ENCODE results near the gene GUCA1A. TPM values are rescaled to one million over a fixed set of nuclear protein-coding genes. Genes with fewer than 3 reads are reported as not detected.

Gene GUCA1A
- total RNA-seq, 3 donors from 2014 or later (not counting 1 experiment from before 2014, with no cell fraction given) = not detected

DNA sequence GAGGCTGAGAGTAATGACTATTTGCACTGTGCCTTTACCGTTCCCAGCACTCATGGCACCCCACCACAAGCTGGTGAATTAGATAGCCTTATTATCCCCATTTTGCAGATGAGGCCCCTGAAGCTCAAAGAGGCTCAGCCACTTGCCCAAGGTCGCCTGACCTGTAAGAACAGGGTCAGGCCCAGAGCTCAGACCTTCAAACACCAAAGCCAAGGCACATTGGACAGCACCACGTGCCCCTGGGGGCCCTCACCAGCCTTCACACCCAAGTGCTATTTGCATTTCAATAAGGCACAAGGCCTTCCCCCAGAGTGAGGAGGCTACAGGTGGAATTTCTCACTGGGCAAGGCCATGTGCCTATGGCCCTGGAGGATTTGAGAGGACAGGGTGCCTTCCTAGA, 16.5 kb upstream of the GUCA1A start:
- intact Hi-C loops (cut with micrococcal nuclease) = no loop called here
- Histone ChIP-seq H3K4me3 (ENCODE audit: low read length) (no peak overlapping the region), H3K4me1 (ENCODE audit: control insufficient read depth, insufficient read depth, low read length) (no peaks in the 10 kb centered on the region), H3K36me3 (ENCODE audit: control insufficient read depth, insufficient read depth, low read length) (no peaks in the 10 kb centered on the region), H3K27me3 (ENCODE audit: control insufficient read depth, insufficient read depth, low read length) (no peaks in the 10 kb centered on the region), H3K9me3 (ENCODE audit: control insufficient read depth, insufficient read depth, low read length) (no peaks in the 10 kb centered on the region), H3K27ac (ENCODE audit: low read length) (no peak overlapping the region)
- TF ChIP-seq, protein P1, sequence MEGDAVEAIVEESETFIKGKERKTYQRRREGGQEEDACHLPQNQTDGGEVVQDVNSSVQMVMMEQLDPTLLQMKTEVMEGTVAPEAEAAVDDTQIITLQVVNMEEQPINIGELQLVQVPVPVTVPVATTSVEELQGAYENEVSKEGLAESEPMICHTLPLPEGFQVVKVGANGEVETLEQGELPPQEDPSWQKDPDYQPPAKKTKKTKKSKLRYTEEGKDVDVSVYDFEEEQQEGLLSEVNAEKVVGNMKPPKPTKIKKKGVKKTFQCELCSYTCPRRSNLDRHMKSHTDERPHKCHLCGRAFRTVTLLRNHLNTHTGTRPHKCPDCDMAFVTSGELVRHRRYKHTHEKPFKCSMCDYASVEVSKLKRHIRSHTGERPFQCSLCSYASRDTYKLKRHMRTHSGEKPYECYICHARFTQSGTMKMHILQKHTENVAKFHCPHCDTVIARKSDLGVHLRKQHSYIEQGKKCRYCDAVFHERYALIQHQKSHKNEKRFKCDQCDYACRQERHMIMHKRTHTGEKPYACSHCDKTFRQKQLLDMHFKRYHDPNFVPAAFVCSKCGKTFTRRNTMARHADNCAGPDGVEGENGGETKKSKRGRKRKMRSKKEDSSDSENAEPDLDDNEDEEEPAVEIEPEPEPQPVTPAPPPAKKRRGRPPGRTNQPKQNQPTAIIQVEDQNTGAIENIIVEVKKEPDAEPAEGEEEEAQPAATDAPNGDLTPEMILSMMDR (IDR thresholded peaks at IDR 0.05) = no peak
- no peak overlapping the region for H3K27ac Mint-ChIP-seq
- H3K36me3 Mint-ChIP-seq = no peaks in the 10 kb centered on the region
- no peaks in the 10 kb centered on the region for H3K9me3 Mint-ChIP-seq
- WGBS (ENCODE audit: insufficient coverage) = 71% methylated on average over 3 of the region's 3 CpGs
- no peaks in the 10 kb centered on the region for H3K4me1 Mint-ChIP-seq
- no peak for DNase-seq
- H3K27me3 Mint-ChIP-seq (ENCODE audit: low read depth in 2 of 2) = peaks cover 7 to 15% of the 10 kb centered on the region in 2 donors
- ATAC-seq = no peak
- no peak overlapping the region for H3K4me3 Mint-ChIP-seq

DNA sequence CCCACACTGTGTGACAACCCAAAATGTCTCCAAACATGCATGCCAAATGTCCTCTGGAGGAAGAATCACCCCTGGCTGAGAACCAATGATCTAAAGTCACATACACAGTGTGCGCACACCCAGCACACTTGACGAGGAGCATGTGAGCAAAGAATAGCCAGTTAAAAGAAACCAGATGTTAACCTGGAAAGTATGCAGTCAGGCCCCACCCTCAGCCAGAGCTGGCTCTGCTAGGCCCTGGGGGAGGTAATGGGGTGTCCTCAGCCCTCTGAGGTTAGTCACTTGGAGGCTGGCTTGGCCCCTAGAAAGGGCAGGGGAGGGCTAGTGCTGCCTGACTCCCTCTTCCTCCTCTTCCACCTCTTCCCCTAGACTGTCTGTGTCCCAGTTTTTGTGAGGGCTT, 15.2 kb upstream of the GUCA1A start:
- H3K4me1 ChIP-seq (ENCODE audit: control insufficient read depth, insufficient read depth, low read length) = no peaks in the 10 kb centered on the region
- no peak overlapping the region for H3K27ac ChIP-seq (ENCODE audit: low read length)
- no peaks in the 10 kb centered on the region for H3K36me3 ChIP-seq (ENCODE audit: control insufficient read depth, insufficient read depth, low read length)
- H3K4me1 Mint-ChIP-seq = no peaks in the 10 kb centered on the region
- peaks cover 7 to 12% of the 10 kb centered on the region in 2 donors for H3K27me3 Mint-ChIP-seq (ENCODE audit: low read depth in 2 of 2)
- intact Hi-C loops (cut with micrococcal nuclease) = no loop called here
- no peaks in the 10 kb centered on the region for H3K27me3 ChIP-seq (ENCODE audit: control insufficient read depth, insufficient read depth, low read length)
- WGBS (ENCODE audit: insufficient coverage) = 87% methylated on average over 2 of the region's 2 CpGs
- TF ChIP-seq, protein P1 (IDR thresholded peaks at IDR 0.05) = no peak
- no peaks in the 10 kb centered on the region for H3K9me3 Mint-ChIP-seq
- no peak overlapping the region for H3K27ac Mint-ChIP-seq
- H3K9me3 ChIP-seq (ENCODE audit: control insufficient read depth, insufficient read depth, low read length) = no peaks in the 10 kb centered on the region
- ATAC-seq (no peak), DNase-seq (no peak)
- no peak overlapping the region for H3K4me3 ChIP-seq (ENCODE audit: low read length)
- no peaks in the 10 kb centered on the region for H3K36me3 Mint-ChIP-seq
- no peak overlapping the region for H3K4me3 Mint-ChIP-seq

DNA sequence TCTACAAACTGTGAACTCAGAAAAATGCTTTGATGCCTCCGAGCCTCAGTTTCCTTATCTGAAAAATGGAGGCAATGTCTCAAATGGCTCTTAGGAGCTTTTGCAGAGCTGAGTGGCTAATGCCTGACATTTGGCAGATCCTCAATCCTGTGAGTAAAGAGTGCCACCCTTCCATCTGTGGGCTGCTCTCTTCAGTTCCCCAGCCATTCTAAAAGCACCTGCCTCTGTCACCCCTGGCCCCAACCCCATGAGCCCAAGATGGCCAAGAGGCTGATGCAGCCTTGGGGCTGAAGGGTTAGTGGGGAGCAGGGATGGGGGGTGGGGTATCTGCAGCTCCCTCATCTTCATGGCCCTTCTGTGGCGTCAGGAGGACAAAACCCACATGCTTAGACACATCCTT, 14.5 kb upstream of the GUCA1A start:
- H3K27ac ChIP-seq (ENCODE audit: low read length) = no peak overlapping the region

More for the DNA sequence above, 14.5 kb upstream of the GUCA1A start:
- Mint-ChIP-seq H3K36me3 (no peaks in the 10 kb centered on the region), H3K27me3 (ENCODE audit: low read depth in 2 of 2) (peaks cover 7 to 12% of the 10 kb centered on the region in 2 donors), H3K4me1 (no peaks in the 10 kb centered on the region), H3K4me3 (no peak overlapping the region), H3K27ac (no peak overlapping the region), H3K9me3 (no peaks in the 10 kb centered on the region)
- ATAC-seq (no peak), DNase-seq (no peak)
- Histone ChIP-seq H3K4me1 (ENCODE audit: control insufficient read depth, insufficient read depth, low read length) (no peaks in the 10 kb centered on the region), H3K36me3 (ENCODE audit: control insufficient read depth, insufficient read depth, low read length) (no peaks in the 10 kb centered on the region), H3K9me3 (ENCODE audit: control insufficient read depth, insufficient read depth, low read length) (no peaks in the 10 kb centered on the region), H3K4me3 (ENCODE audit: low read length) (no peak overlapping the region), H3K27me3 (ENCODE audit: control insufficient read depth, insufficient read depth, low read length) (no peaks in the 10 kb centered on the region)
- TF ChIP-seq, protein P1 (IDR thresholded peaks at IDR 0.05) = no peak
- WGBS (ENCODE audit: insufficient coverage) = 81% methylated on average over 2 of the region's 2 CpGs
- intact Hi-C loops (cut with micrococcal nuclease) = no loop called here

Data from natural killer cell (primary cell).